ENCODE results near the gene CDH20.

- TF ChIP-seq, protein P1, sequence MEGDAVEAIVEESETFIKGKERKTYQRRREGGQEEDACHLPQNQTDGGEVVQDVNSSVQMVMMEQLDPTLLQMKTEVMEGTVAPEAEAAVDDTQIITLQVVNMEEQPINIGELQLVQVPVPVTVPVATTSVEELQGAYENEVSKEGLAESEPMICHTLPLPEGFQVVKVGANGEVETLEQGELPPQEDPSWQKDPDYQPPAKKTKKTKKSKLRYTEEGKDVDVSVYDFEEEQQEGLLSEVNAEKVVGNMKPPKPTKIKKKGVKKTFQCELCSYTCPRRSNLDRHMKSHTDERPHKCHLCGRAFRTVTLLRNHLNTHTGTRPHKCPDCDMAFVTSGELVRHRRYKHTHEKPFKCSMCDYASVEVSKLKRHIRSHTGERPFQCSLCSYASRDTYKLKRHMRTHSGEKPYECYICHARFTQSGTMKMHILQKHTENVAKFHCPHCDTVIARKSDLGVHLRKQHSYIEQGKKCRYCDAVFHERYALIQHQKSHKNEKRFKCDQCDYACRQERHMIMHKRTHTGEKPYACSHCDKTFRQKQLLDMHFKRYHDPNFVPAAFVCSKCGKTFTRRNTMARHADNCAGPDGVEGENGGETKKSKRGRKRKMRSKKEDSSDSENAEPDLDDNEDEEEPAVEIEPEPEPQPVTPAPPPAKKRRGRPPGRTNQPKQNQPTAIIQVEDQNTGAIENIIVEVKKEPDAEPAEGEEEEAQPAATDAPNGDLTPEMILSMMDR (IDR thresholded peaks at IDR 0.05) = no peak
- TF ChIP-seq POLR2A (IDR thresholded peaks at IDR 0.05) = no peak
Observed at GRCh38 chr18:61432590-61432989, 99.4 kb downstream of the CDH20 start.

All from vagina (tissue), 2 donors.